Neural progenitor cell (in vitro differentiated cells): ENCODE results near the gene NME5.

Source experiments
- EZH2 ChIP-seq: fragments of 200-600 bp; sonication (generic); IDR thresholded peaks from 2 replicates; pipeline ENCODE4 v1.6.1; 2017; ENCODE audit warnings: antibody characterized with exemption, mild to moderate bottlenecking, moderate library complexity
- TF ChIP-seq, protein P1 (sequence below): fragments of 200-600 bp; sonication (generic); IDR thresholded peaks from 2 replicates; pipeline ENCODE4 v1.5.1; 2017; ENCODE audit warnings: antibody characterized with exemption, mild to moderate bottlenecking

DNA sequence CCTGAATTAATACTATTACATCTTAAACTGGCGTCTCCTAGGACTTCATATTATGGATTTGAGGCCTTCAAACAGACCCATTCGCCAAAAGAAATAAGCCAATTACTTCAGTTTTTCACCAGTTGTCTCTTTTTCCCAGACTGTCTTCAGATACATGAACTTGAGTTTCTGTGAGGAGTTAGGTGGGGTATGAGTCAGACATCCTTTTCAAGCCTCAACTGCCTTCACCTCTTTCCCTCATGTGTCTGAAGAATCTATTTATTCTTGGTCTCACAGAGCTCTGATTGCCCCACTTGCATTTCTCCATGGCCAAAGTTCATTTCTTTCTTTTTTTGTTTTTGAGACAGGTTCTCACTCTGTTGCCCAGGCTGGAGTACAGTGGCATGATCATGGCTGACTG is 42.9 kb downstream of the NME5 start:
- TF ChIP-seq, protein P1, sequence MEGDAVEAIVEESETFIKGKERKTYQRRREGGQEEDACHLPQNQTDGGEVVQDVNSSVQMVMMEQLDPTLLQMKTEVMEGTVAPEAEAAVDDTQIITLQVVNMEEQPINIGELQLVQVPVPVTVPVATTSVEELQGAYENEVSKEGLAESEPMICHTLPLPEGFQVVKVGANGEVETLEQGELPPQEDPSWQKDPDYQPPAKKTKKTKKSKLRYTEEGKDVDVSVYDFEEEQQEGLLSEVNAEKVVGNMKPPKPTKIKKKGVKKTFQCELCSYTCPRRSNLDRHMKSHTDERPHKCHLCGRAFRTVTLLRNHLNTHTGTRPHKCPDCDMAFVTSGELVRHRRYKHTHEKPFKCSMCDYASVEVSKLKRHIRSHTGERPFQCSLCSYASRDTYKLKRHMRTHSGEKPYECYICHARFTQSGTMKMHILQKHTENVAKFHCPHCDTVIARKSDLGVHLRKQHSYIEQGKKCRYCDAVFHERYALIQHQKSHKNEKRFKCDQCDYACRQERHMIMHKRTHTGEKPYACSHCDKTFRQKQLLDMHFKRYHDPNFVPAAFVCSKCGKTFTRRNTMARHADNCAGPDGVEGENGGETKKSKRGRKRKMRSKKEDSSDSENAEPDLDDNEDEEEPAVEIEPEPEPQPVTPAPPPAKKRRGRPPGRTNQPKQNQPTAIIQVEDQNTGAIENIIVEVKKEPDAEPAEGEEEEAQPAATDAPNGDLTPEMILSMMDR = no peak
- TF ChIP-seq EZH2 = no peak
